ENCODE measurements around the gene RPS19. TPM values are rescaled to one million over a fixed set of nuclear protein-coding genes. Genes with fewer than 3 reads are reported as not detected.

RPS19 gene
- total RNA-seq, 1 experiment from 2014 or later: 3,020 TPM

- H3K27ac ChIP-seq (ENCODE audit: low read depth, low read length): no peak overlapping the region
- H3K9me3 ChIP-seq (ENCODE audit: control insufficient read depth in 1 of 2, insufficient read depth in 1 of 2, low read depth in 1 of 2, low read length in 2 of 2): no peaks in the 10 kb centered on the region
- TF ChIP-seq CBX3 (IDR thresholded peaks at IDR 0.05; ENCODE audit: low read depth): no peak
- no peak for TF ChIP-seq SIN3A (IDR thresholded peaks at IDR 0.05; ENCODE audit: low read depth)
- TF ChIP-seq POLR2AphosphoS5 (IDR thresholded peaks at IDR 0.05; ENCODE audit: low read depth, low read length): no peak
- no peak for TF ChIP-seq SP1 (IDR thresholded peaks at IDR 0.05; ENCODE audit: low read depth)
- no peak for TF ChIP-seq SRF (IDR thresholded peaks at IDR 0.05; ENCODE audit: low read depth)
- no peak for TF ChIP-seq ZBTB33 (IDR thresholded peaks at IDR 0.05; ENCODE audit: extremely low read depth, insufficient replicate concordance, low read length)
- no peak for TF ChIP-seq RAD21 (IDR thresholded peaks at IDR 0.05; ENCODE audit: low read depth)
- TF ChIP-seq ELF1 (IDR thresholded peaks at IDR 0.05; ENCODE audit: borderline replicate concordance, low read depth): no peak
- no peak for TF ChIP-seq JUND (IDR thresholded peaks at IDR 0.05)
- no peak for TF ChIP-seq TCF7L2 (IDR thresholded peaks at IDR 0.05; ENCODE audit: borderline replicate concordance, extremely low read depth, insufficient read depth, insufficient read length)
- TF ChIP-seq POLR2A (IDR thresholded peaks at IDR 0.05; ENCODE audit: borderline replicate concordance, extremely low read depth, insufficient read depth, insufficient read length): no peak
- TF ChIP-seq FOSL1 (IDR thresholded peaks at IDR 0.05; ENCODE audit: low read depth): no peak
- no peak for TF ChIP-seq CEBPB (IDR thresholded peaks at IDR 0.05; ENCODE audit: low read depth)
- no peak for TF ChIP-seq EGR1 (IDR thresholded peaks at IDR 0.05; ENCODE audit: low read depth)
- CTCF ChIA-PET: no interaction called here
- intact Hi-C loops (cut with micrococcal nuclease): no loop called here
- H3K27me3 ChIP-seq (ENCODE audit: insufficient read depth, low read length): no peaks in the 10 kb centered on the region; the same call in 1 of the 2 replicates
- no TSS peak for BruUV-seq (replicated peaks)
- H3K9me2 ChIP-seq (ENCODE audit: insufficient read depth): no peaks in the 10 kb centered on the region
- no peak overlapping the region for H3K4me2 ChIP-seq (ENCODE audit: low read length)
- DNase-seq (ENCODE audit: low read depth, low spot score) (no peak), ATAC-seq (no peak)
- H3K79me2 ChIP-seq (ENCODE audit: insufficient read depth, low read length): no peaks in the 10 kb centered on the region
- no peaks in the 10 kb centered on the region for H3K4me1 ChIP-seq (ENCODE audit: control insufficient read depth in 1 of 2, insufficient read depth in 2 of 2, low read length in 2 of 2)
- POLR2A ChIA-PET: no interaction called here
- RAD21 ChIA-PET (ENCODE audit: low non-redundant PET in 1 of 2, low total read pairs in 2 of 2, uncharacterized antibody in 2 of 2, unreplicated experiment in 2 of 2): no interaction called here
- H3K36me3 ChIP-seq (ENCODE audit: control insufficient read depth in 1 of 2, insufficient read depth in 2 of 2, low read length in 2 of 2): no peaks in the 10 kb centered on the region
- no peak overlapping the region for H2AFZ ChIP-seq (ENCODE audit: low read depth, low read length, poor library complexity, severe bottlenecking)
- no peak overlapping the region for H3K9ac ChIP-seq (ENCODE audit: low read length)
- H3K4me3 ChIP-seq (replicated peaks in 1 of 2; ENCODE audit: low read depth in 1 of 2, low read length in 2 of 2): no peak overlapping the region
- H4K20me1 ChIP-seq (ENCODE audit: insufficient read depth): no peaks in the 10 kb centered on the region
Observed at GRCh38 chr19:41918653-41919244, 58.7 kb downstream of the RPS19 start.

Data from HCT116 (cell line).